Subcutaneous adipose tissue (tissue), 4 donors: ENCODE results near the gene OR2AG1. TPM values are rescaled to one million over a fixed set of nuclear protein-coding genes. Genes with fewer than 3 reads are reported as not detected.

Experiments used
- CTCF ChIP-seq: fragments of 450-650 bp; IDR thresholded peaks from one replicate; pipeline ENCODE4 v1.5.1; 2016; ENCODE audit warnings: low read depth, mild to moderate bottlenecking, control low read depth, antibody characterized with exemption, moderate library complexity
- total RNA-seq, 4 donors: library from RNA; depleted of rRNA; stranded (reverse); fragments of >200 nt; gene quantifications; one replicate each; pipeline ENCODE4 v1.1.0, GENCODE V29; 2016

The OR2AG1 gene
- total RNA-seq, 4 donors from 2014 or later: not detected

- TF ChIP-seq CTCF: no peak
Measured at GRCh38 chr11:6738590-6738989, 44.2 kb upstream of the OR2AG1 start.

DNA sequence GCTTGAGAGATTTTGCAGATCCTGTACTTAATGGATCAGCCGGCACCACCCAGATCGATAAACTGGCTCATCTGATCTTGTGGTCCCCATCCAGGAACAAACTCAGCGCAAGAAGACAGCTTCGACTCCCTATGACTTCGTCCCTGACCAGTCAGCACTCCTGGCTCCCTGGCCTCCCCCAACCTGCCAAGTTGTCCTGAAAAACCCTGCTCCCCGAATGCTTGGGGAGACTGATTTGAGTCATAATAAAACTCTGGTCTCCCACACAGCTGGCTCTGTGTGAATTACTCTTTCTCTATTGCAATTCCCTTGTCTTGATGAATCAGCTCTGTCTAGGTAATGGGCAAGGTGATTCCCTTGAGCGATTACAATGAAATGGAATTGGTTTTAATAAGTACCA, 40.6 kb upstream of the OR2AG1 start:
- TF ChIP-seq CTCF: no peak

DNA sequence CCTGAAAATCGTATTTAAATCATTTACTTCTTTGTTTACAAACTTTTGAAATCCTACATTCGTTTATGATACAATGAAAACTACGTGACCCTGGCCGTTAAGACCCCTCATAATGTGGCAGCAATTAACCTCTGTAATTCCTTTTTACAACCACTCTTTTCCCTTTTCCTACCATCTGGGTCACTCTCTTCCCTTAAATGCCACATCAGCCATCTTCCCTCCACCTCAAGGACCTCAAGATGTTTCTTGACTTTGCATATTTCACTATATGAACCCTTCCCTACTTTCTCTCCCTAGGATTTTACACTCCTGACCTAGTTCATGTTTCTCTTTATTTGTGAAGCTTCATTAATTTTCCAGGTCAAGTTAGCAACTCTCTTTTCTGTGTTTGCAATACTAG, 37.8 kb upstream of the OR2AG1 start:
- no peak for TF ChIP-seq CTCF

DNA sequence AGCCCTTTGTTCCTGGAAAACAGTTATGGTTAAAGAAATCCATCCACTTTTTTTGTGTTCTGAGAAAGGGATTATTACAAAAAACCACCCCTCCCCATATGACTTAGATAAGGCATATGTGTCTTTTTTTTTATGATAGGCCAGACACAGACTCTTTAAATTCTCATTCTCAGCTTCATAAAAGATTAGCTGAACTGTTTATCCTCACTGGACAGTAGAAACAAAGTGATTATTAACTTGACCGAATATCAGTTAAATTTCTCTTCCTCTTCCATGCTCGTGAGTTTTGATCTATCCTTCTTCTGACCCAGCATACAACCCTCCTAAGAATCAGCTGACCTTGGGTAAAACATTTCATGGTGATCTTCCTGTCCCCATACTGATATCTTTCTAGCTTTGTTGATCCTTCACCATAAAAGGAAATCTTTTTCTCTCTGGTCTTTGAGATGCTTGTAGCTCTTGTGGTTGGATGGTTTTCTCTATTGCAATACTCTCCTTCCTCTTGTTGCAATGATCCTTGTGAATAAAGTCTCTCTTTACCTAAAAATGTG, 37.3 kb upstream of the OR2AG1 start:
- TF ChIP-seq CTCF: no peak

DNA sequence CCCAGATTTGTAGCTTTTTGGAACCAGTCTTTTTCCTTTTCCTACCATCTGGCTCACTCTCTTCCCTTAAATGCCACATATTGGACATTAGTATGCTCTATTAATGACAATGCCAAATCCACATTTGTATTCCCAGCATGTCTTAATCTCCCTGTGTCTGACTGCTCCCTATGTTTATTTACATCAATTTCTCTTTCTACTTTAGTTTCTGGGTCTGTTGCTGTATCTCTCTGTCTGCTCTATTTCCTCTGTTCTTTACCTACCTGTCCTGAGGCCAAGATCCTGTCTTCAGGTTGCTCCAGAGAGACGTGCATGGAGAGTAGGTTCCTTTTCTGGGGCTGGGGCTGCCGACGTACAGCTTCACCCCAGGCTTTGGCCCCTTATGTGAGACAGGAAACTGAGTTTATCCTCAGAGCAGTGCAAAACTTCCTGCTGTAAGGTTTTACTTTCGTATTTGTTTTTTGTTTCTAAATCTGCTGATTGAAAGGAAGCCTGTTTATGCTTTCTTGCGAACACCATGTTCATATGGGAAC, 36.7 kb upstream of the OR2AG1 start:
- no peak for TF ChIP-seq CTCF

- no peak for TF ChIP-seq CTCF
Measured at GRCh38 chr11:6746626-6747025, 36.2 kb upstream of the OR2AG1 start.

GRCh38 chr11:6747097-6747668, 35.6 kb upstream of the OR2AG1 start:
- no peak for TF ChIP-seq CTCF
